H9 (cell line): Measurements from ENCODE around the gene PLXNB3. TPM values are rescaled to one million over a fixed set of nuclear protein-coding genes. Genes with fewer than 3 reads are reported as not detected.
"Not testable (repeated sequence)": the region's sequence is repeated elsewhere in the genome, so short reads cannot be mapped to it uniquely, and the experiment has no call there.

Source experiments
- DNase-seq: peaks from one replicate; pipeline ENCODE4 v3.0.0-alpha.2; 2017
- H2AFZ ChIP-seq: one replicate; pipeline ENCODE4 v1.6.1; 2013; ENCODE audit warnings: mild to moderate bottlenecking, low read length, control low read depth, moderate library complexity
- H2AK5ac ChIP-seq: 2 replicates; pipeline ENCODE4 v1.6.1; 2013; ENCODE audit warnings: low read length, control low read depth, mixed read lengths; ENCODE audit not compliant: insufficient read length
- H2BK120ac ChIP-seq: one replicate; pipeline ENCODE4 v1.6.1; 2013; ENCODE audit warnings: low read depth, mild to moderate bottlenecking, low read length, control low read depth, inconsistent platforms; ENCODE audit not compliant: poor library complexity, severe bottlenecking
- H2BK12ac ChIP-seq: 2 replicates; pipeline ENCODE4 v1.6.1; 2013; ENCODE audit warnings: low read length, control low read depth, mixed read lengths, low read depth; ENCODE audit not compliant: insufficient read length
- H2BK15ac ChIP-seq: 2 replicates; pipeline ENCODE4 v1.6.1; 2013; ENCODE audit warnings: low read depth, low read length, control low read depth
- H2BK20ac ChIP-seq: one replicate; pipeline ENCODE4 v1.6.1; 2013; ENCODE audit warnings: low read depth, mild to moderate bottlenecking, low read length, control low read depth, inconsistent platforms; ENCODE audit not compliant: poor library complexity, severe bottlenecking
- H2BK5ac ChIP-seq: 2 replicates; pipeline ENCODE4 v1.6.1; 2013; ENCODE audit warnings: low read length, control low read depth, mixed read lengths; ENCODE audit not compliant: insufficient read length
- H3K14ac ChIP-seq: 2 replicates; pipeline ENCODE4 v1.6.1; 2013; ENCODE audit warnings: low read length, control low read depth; ENCODE audit not compliant: insufficient read depth
- H3K18ac ChIP-seq: 2 replicates; pipeline ENCODE4 v1.6.1; 2013; ENCODE audit warnings: low read depth, mild to moderate bottlenecking, mixed read lengths, low read length, control low read depth; ENCODE audit not compliant: insufficient read length
- H3K23ac ChIP-seq: 2 replicates; pipeline ENCODE4 v1.6.1; 2013; ENCODE audit warnings: low read length, control low read depth, mixed read lengths, low read depth; ENCODE audit not compliant: insufficient read length
- H3K23me2 ChIP-seq: 2 replicates; pipeline ENCODE4 v1.6.1; 2013; ENCODE audit warnings: low read depth, mild to moderate bottlenecking, mixed read lengths, low read length, control low read depth; ENCODE audit not compliant: insufficient read length, poor library complexity, severe bottlenecking
- H3K27ac ChIP-seq: 2 replicates; pipeline ENCODE4 v1.5.1; 2013; ENCODE audit warnings: low read length, control low read depth, mixed read lengths, low read depth; ENCODE audit not compliant: insufficient read length
- H3K27me3 ChIP-seq: 2 replicates; pipeline ENCODE4 v1.6.1; 2013; ENCODE audit warnings: low read length, control low read depth, inconsistent platforms; ENCODE audit not compliant: insufficient read depth
- H3K4ac ChIP-seq: 2 replicates; pipeline ENCODE4 v1.6.1; 2013; ENCODE audit warnings: low read depth, mild to moderate bottlenecking, control low read depth, inconsistent platforms, low read length, moderate library complexity
- H3K4me1 ChIP-seq: 2 replicates; pipeline ENCODE4 v1.6.1; 2013; ENCODE audit warnings: low read length, control low read depth, inconsistent platforms; ENCODE audit not compliant: insufficient read depth
- H3K4me2 ChIP-seq: 2 replicates; pipeline ENCODE4 v1.6.1; 2013; ENCODE audit warnings: low read length, control low read depth, mixed read lengths; ENCODE audit not compliant: insufficient read length, insufficient read depth
- H3K56ac ChIP-seq: 2 replicates; pipeline ENCODE4 v1.6.1; 2013; ENCODE audit warnings: low read depth, mild to moderate bottlenecking, mixed read lengths, low read length, control low read depth; ENCODE audit not compliant: insufficient read length
- H3K79me1 ChIP-seq: 2 replicates; pipeline ENCODE4 v1.6.1; 2013; ENCODE audit warnings: low read depth, mild to moderate bottlenecking, moderate library complexity, low read length, control low read depth, inconsistent platforms; ENCODE audit not compliant: insufficient read depth, poor library complexity, severe bottlenecking
- H3K79me2 ChIP-seq: 2 replicates; pipeline ENCODE4 v1.6.1; 2013; ENCODE audit warnings: low read length, control low read depth, inconsistent platforms; ENCODE audit not compliant: insufficient read depth
- H3K9ac ChIP-seq: 2 replicates; pipeline ENCODE4 v1.6.1; 2013; ENCODE audit warnings: low read length, control low read depth, mixed read lengths; ENCODE audit not compliant: insufficient read length; ENCODE audit errors: extremely low read depth
- H3K9me3 ChIP-seq: one replicate; pipeline ENCODE4 v1.6.1; 2013; ENCODE audit warnings: low read depth, low read length, inconsistent platforms; ENCODE audit not compliant: control insufficient read depth
- H3T11ph ChIP-seq: one replicate; pipeline ENCODE4 v1.6.1; 2013; ENCODE audit warnings: mild to moderate bottlenecking, low read length, control low read depth, inconsistent platforms
- H4K20me1 ChIP-seq: one replicate; pipeline ENCODE4 v1.6.1; 2013; ENCODE audit not compliant: control insufficient read depth, insufficient read length, insufficient read depth
- H4K5ac ChIP-seq: 2 replicates; pipeline ENCODE4 v1.6.1; 2013; ENCODE audit warnings: low read depth, mild to moderate bottlenecking, mixed read lengths, low read length, control low read depth; ENCODE audit not compliant: insufficient read length
- H4K8ac ChIP-seq: replicated peaks from 2 replicates; pipeline ENCODE4 v1.6.1; 2013; ENCODE audit warnings: low read length, control low read depth, mixed read lengths, low read depth; ENCODE audit not compliant: insufficient read length
- H4K91ac ChIP-seq: 2 replicates; pipeline ENCODE4 v1.6.1; 2013; ENCODE audit warnings: low read depth, mild to moderate bottlenecking, moderate library complexity, mixed read lengths, low read length, control low read depth; ENCODE audit not compliant: insufficient read length
- H3K27ac Mint-ChIP-seq, 3 experiments: 2 replicates in 2 of 3; 3 replicates in 1 of 3; pipeline ENCODE4 v1.8.0; 2020 to 2021; ENCODE audit warnings: mixed read lengths in 3 of 3, mild to moderate bottlenecking in 1 of 3, moderate library complexity in 1 of 3
- H3K27me3 Mint-ChIP-seq: 2 replicates; pipeline ENCODE4 v1.8.0; 2021; ENCODE audit warnings: low read depth, mild to moderate bottlenecking, moderate library complexity, mixed read lengths
- H3K36me3 Mint-ChIP-seq, 3 experiments: 2 replicates in 2 of 3; 3 replicates in 1 of 3; pipeline ENCODE4 v1.8.0; 2020 to 2021; ENCODE audit warnings: low read depth in 3 of 3, mixed read lengths in 3 of 3; ENCODE audit not compliant: insufficient read depth in 1 of 3
- H3K4me1 Mint-ChIP-seq, 2 experiments: 2 replicates each; pipeline ENCODE4 v1.8.0; 2020; ENCODE audit warnings: mixed read lengths in 2 of 2
- H3K4me3 Mint-ChIP-seq, 2 experiments: 2 replicates in 1 of 2; 3 replicates in 1 of 2; pipeline ENCODE4 v1.8.0; 2020 to 2021; ENCODE audit warnings: mild to moderate bottlenecking in 2 of 2, mixed read lengths in 2 of 2, moderate library complexity in 1 of 2
- H3K9me3 Mint-ChIP-seq, 2 experiments: 2 replicates in 1 of 2; 3 replicates in 1 of 2; pipeline ENCODE4 v1.8.0; 2020; ENCODE audit warnings: mild to moderate bottlenecking in 2 of 2, mixed read lengths in 2 of 2, moderate library complexity in 1 of 2
- CTCF ChIP-seq: fragments of 200-600 bp; sonication (generic); conservative IDR thresholded peaks from 3 replicates; pipeline ENCODE4 v1.8.0; 2021; ENCODE audit warnings: antibody characterized with exemption, mild to moderate bottlenecking
- WGBS: extraction: QIAGEN DNeasy Blood & Tissue Kit; methylation state at CpG from one replicate; pipeline ENCODE4 v1.1.7; 2013; ENCODE audit warnings: missing lambda C conversion rate, low lambda C conversion rate, mixed read lengths; ENCODE audit not compliant: insufficient read length; ENCODE audit errors: extremely low coverage; 5-methylcytosine and 5-hydroxymethylcytosine counted together
- total RNA-seq: library from RNA; stranded (reverse); gene quantifications from 2 replicates; pipeline ENCODE4 v1.2.1, GENCODE V29; 2021

The PLXNB3 gene
- total RNA-seq, 1 experiment from 2014 or later: 1.9 TPM

GRCh38 chrX:153744210-153745066, 19.6 kb upstream of the PLXNB3 start:
- Mint-ChIP-seq H3K27me3 (peaks cover 10% of the 10 kb centered on the region), H3K9me3 (peaks cover 57 to 78% of the 10 kb centered on the region in 2 experiments), H3K36me3 (peaks cover 1 to 8% (median 4%) of the 10 kb centered on the region in 3 experiments; a peak in 4 of 7 replicates), H3K4me1 (peaks cover 0 to 4% of the 10 kb centered on the region in 2 experiments; a peak in 2 of 4 replicates), H3K27ac (no peak overlapping the region), H3K4me3 (peak overlapping the region; percentile 59 to 76)
- Histone ChIP-seq H4K91ac (no peak overlapping the region), H3K9ac (no peak overlapping the region), H2BK5ac (no peak overlapping the region), H3K4ac (no peak overlapping the region), H2AK5ac (no peak overlapping the region), H4K8ac (no peak overlapping the region), H3K14ac (no peak overlapping the region), H2AFZ (no peak overlapping the region), H3K23me2 (peaks cover 7% of the 10 kb centered on the region), H3K23ac (no peak overlapping the region), H3K79me1 (no peaks in the 10 kb centered on the region), H2BK20ac (no peak overlapping the region), H2BK12ac (no peak overlapping the region), H2BK15ac (no peak overlapping the region), H3K4me1 (no peaks in the 10 kb centered on the region), H3K27me3 (no peaks in the 10 kb centered on the region), H4K5ac (no peak overlapping the region), H3T11ph (no peak overlapping the region), H3K9me3 (peaks cover under 1% of the 10 kb centered on the region), H3K79me2 (no peaks in the 10 kb centered on the region), H2BK120ac (no peak overlapping the region), H3K18ac (no peak overlapping the region), H4K20me1 (no peaks in the 10 kb centered on the region), H3K27ac (no peak overlapping the region), H3K56ac (no peak overlapping the region), H3K4me2 (peak overlapping the region; percentile 73)
- DNase-seq: peak; percentile 76
- no CpG with 5 or more reads among the region's 38 CpGs for WGBS
- peak; percentile 59 for TF ChIP-seq CTCF

- not testable (repeated sequence) for H3K14ac ChIP-seq, H3K4me1 ChIP-seq, H3T11ph ChIP-seq, H2BK5ac ChIP-seq, H4K20me1 ChIP-seq, H3K23ac ChIP-seq, H3K27me3 ChIP-seq, H2AK5ac ChIP-seq, H3K79me2 ChIP-seq, H3K27ac ChIP-seq, H3K79me1 ChIP-seq, H2BK20ac ChIP-seq, H3K9me3 ChIP-seq, H2BK15ac ChIP-seq, H4K8ac ChIP-seq, H3K18ac ChIP-seq, H3K4ac ChIP-seq, H3K4me2 ChIP-seq, H3K36me3 Mint-ChIP-seq, H3K56ac ChIP-seq, H3K23me2 ChIP-seq, DNase-seq, H2AFZ ChIP-seq, H2BK120ac ChIP-seq, H3K4me1 Mint-ChIP-seq, H4K5ac ChIP-seq, H3K9ac ChIP-seq, H4K91ac ChIP-seq, H3K27ac Mint-ChIP-seq, H2BK12ac ChIP-seq
- WGBS: no CpG with 5 or more reads among the region's 12 CpGs
- peaks cover 57 to 78% of the 10 kb centered on the region in 2 experiments for H3K9me3 Mint-ChIP-seq
- H3K4me3 Mint-ChIP-seq: peak overlapping the region; percentile 53 to 59; a peak in 2 of 5 replicates
- peaks cover 12% of the 10 kb centered on the region for H3K27me3 Mint-ChIP-seq
Measured at GRCh38 chrX:153745067-153745433, 19.0 kb upstream of the PLXNB3 start.
